Common myeloid progenitor, CD34-positive (primary cell): ENCODE data around the gene PDE6B.
A peak's percentile ranks its signal among the peaks of the same experiment; 100 is the strongest.

Source experiments
- CTCF ChIA-PET: fragments of 350-600 bp; sonication (Branson Sonifier 250); formaldehyde crosslinking; loops from one replicate; lab custom pipeline; 2021; ENCODE audit warnings: antibody characterized with exemption; lab: Charles Lee
- POLR2A ChIA-PET: fragments of 350-600 bp; sonication (Branson Sonifier 250); formaldehyde crosslinking; loops from one replicate; lab custom pipeline; 2021; ENCODE audit warnings: antibody characterized with exemption; lab: Charles Lee
- DNase-seq, 3 donors: peaks; one replicate each; pipeline versions ENCODE4 v3.0.0 to v3.0.0-alpha.2; 2013
- H3K27ac ChIP-seq, 2 experiments: 1 replicate in 1 of 2; 2 replicates in 1 of 2; pipeline ENCODE4 v1.7.0; 2013; ENCODE audit warnings: inconsistent platforms in 2 of 2, low read length in 2 of 2, mild to moderate bottlenecking in 2 of 2, low read depth in 1 of 2, moderate library complexity in 1 of 2; ENCODE audit not compliant: severe bottlenecking in 2 of 2, insufficient read depth in 1 of 2, poor library complexity in 1 of 2
- H3K27me3 ChIP-seq, 5 experiments: replicated peaks in 2 of 5; 1 replicate in 3 of 5; 2 replicates in 2 of 5; pipeline versions ENCODE4 v1.6.1 to v1.7.0; 2013; ENCODE audit warnings: low read length in 4 of 5, mild to moderate bottlenecking in 2 of 5, moderate library complexity in 2 of 5, inconsistent platforms in 1 of 5; ENCODE audit not compliant: insufficient read depth in 5 of 5, control insufficient read depth in 4 of 5
- H3K36me3 ChIP-seq, 4 experiments: 1 replicate in 2 of 4; 2 replicates in 2 of 4; pipeline versions ENCODE4 v1.6.1 to v1.7.0; 2013; ENCODE audit warnings: low read length in 3 of 4, control low read depth in 1 of 4, mild to moderate bottlenecking in 1 of 4; ENCODE audit not compliant: control insufficient read depth in 4 of 4, insufficient read depth in 4 of 4
- H3K4me1 ChIP-seq, 4 experiments: 1 replicate in 3 of 4; 2 replicates in 1 of 4; pipeline versions ENCODE4 v1.6.1 to v1.7.1; 2013; ENCODE audit warnings: low read length in 3 of 4, mild to moderate bottlenecking in 3 of 4, control low read depth in 1 of 4, inconsistent platforms in 1 of 4, moderate library complexity in 1 of 4; ENCODE audit not compliant: control insufficient read depth in 4 of 4, insufficient read depth in 4 of 4; ENCODE audit errors: control extremely low read depth in 1 of 4
- H3K4me3 ChIP-seq, 7 experiments: 1 replicate in 4 of 7; 2 replicates in 3 of 7; pipeline versions ENCODE4 v1.5.1 to v1.7.0; 2013; ENCODE audit warnings: mild to moderate bottlenecking in 7 of 7, low read length in 6 of 7, moderate library complexity in 6 of 7, inconsistent platforms in 2 of 7, low read depth in 2 of 7, control low read depth in 1 of 7; ENCODE audit not compliant: insufficient read depth in 4 of 7, control insufficient read depth in 1 of 7; ENCODE audit errors: extremely low read depth in 1 of 7
- H3K9me3 ChIP-seq, 5 experiments: 1 replicate in 4 of 5; 2 replicates in 1 of 5; pipeline versions ENCODE4 v1.6.1 to v1.7.1; 2013; ENCODE audit warnings: low read length in 4 of 5, mild to moderate bottlenecking in 2 of 5, inconsistent platforms in 1 of 5, low read depth in 1 of 5, moderate library complexity in 1 of 5; ENCODE audit not compliant: control insufficient read depth in 4 of 5, insufficient read depth in 2 of 5; ENCODE audit errors: control extremely low read depth in 1 of 5
- WGBS: methylation state at CpG from one replicate; pipeline ENCODE4 v1.1.5; 2013; ENCODE audit not compliant: insufficient coverage; 5-methylcytosine and 5-hydroxymethylcytosine counted together

Gene PDE6B

GRCh38 chr4:622996-623913 is 2.1 kb upstream of the PDE6B start:
- DNase-seq: no peak
- H3K9me3 ChIP-seq: no peaks in the 10 kb centered on the region
- ChIA-PET CTCF (no interaction called here), POLR2A (no interaction called here)
- WGBS: 81% methylated on average over 18 of the region's 24 CpGs
- peaks cover 0 to 27% (median 3%) of the 10 kb centered on the region in 5 experiments for H3K27me3 ChIP-seq
- H3K27ac ChIP-seq: no peak overlapping the region
- H3K4me1 ChIP-seq: peaks cover 0 to 4% (median 0%) of the 10 kb centered on the region in 4 experiments
- H3K36me3 ChIP-seq: no peaks in the 10 kb centered on the region
- no peak overlapping the region for H3K4me3 ChIP-seq

GRCh38 chr4:623914-624566 is 1.3 kb upstream of the PDE6B start:
- Histone ChIP-seq H3K9me3 (no peaks in the 10 kb centered on the region), H3K36me3 (no peaks in the 10 kb centered on the region), H3K27me3 (peaks cover 0 to 25% (median 3%) of the 10 kb centered on the region in 5 experiments), H3K27ac (no peak overlapping the region), H3K4me3 (no peak overlapping the region), H3K4me1 (peaks cover 0 to 4% (median 0%) of the 10 kb centered on the region in 4 experiments)
- ChIA-PET CTCF (interaction anchor here (0.6 kb wide), 1 partner anchor 15 kb away, joined by 3 read pairs; no protein-coding TSS in a partner anchor), POLR2A (no interaction called here)
- peak in 1 of 3 donors; percentile 19 for DNase-seq
- 67% methylated on average over 19 of the region's 29 CpGs for WGBS

- H3K4me1 ChIP-seq: peaks cover 0 to 4% (median 0%) of the 10 kb centered on the region in 4 experiments
- ChIA-PET CTCF (no interaction called here), POLR2A (no interaction called here)
- no peaks in the 10 kb centered on the region for H3K36me3 ChIP-seq
- H3K4me3 ChIP-seq: no peak overlapping the region
- H3K27me3 ChIP-seq: peaks cover 0 to 24% (median 3%) of the 10 kb centered on the region in 5 experiments
- H3K9me3 ChIP-seq: no peaks in the 10 kb centered on the region
- H3K27ac ChIP-seq: no peak overlapping the region
- no peak for DNase-seq
- 97% methylated on average over 39 of the region's 39 CpGs for WGBS
These were observed 323 bp downstream of the PDE6B start for GRCh38 chr4:625631-626161.

- 89% methylated on average over 13 of the region's 20 CpGs for WGBS
- POLR2A ChIA-PET: no interaction called here
- no peaks in the 10 kb centered on the region for H3K36me3 ChIP-seq
- peaks cover 0 to 2% (median 0%) of the 10 kb centered on the region in 5 experiments for H3K9me3 ChIP-seq
- H3K27ac ChIP-seq: no peak overlapping the region
- CTCF ChIA-PET: no interaction called here
- no peak overlapping the region for H3K4me3 ChIP-seq
- no peak for DNase-seq
- H3K4me1 ChIP-seq: peaks cover 0 to 4% (median 0%) of the 10 kb centered on the region in 4 experiments
- peaks cover 0 to 19% (median 3%) of the 10 kb centered on the region in 5 experiments for H3K27me3 ChIP-seq
These were observed 1.1 kb downstream of the PDE6B start for GRCh38 chr4:626201-627091.

- peaks cover 0 to 4% (median 0%) of the 10 kb centered on the region in 4 experiments for H3K4me1 ChIP-seq
- H3K4me3 ChIP-seq: no peak overlapping the region
- DNase-seq: no peak
- peaks cover 0 to 19% (median 3%) of the 10 kb centered on the region in 5 experiments for H3K27me3 ChIP-seq
- H3K36me3 ChIP-seq: no peaks in the 10 kb centered on the region
- 88% methylated on average over 11 of the region's 15 CpGs for WGBS
- ChIA-PET CTCF (no interaction called here), POLR2A (no interaction called here)
- H3K9me3 ChIP-seq: peaks cover 0 to 10% (median 0%) of the 10 kb centered on the region in 5 experiments
- H3K27ac ChIP-seq: no peak overlapping the region
These were observed 2.2 kb downstream of the PDE6B start for GRCh38 chr4:627347-628125.

GRCh38 chr4:628311-628741 is 3.0 kb downstream of the PDE6B start:
- DNase-seq: no peak
- Histone ChIP-seq H3K27me3 (peaks cover 0 to 18% (median 3%) of the 10 kb centered on the region in 5 experiments), H3K4me3 (no peak overlapping the region), H3K36me3 (no peaks in the 10 kb centered on the region), H3K4me1 (peaks cover 0 to 4% (median 0%) of the 10 kb centered on the region in 4 experiments), H3K9me3 (peaks cover 0 to 12% (median 6%) of the 10 kb centered on the region in 5 experiments), H3K27ac (no peak overlapping the region)
- ChIA-PET POLR2A (no interaction called here), CTCF (no interaction called here)
- WGBS: 100% methylated on average over 5 of the region's 17 CpGs
